OCI-LY1 (cell line): Measurements from ENCODE around the gene ABHD18.
"Not testable (repeated sequence)": the region's sequence is repeated elsewhere in the genome, so short reads cannot be mapped to it uniquely, and the experiment has no call there.

Experiments used
- EZH2 ChIP-seq: fragments of 200-600 bp; sonication (generic), shearing (Covaris generic); IDR thresholded peaks from 2 replicates; pipeline ENCODE4 v1.8.0; 2017; ENCODE audit warnings: borderline replicate concordance, mixed run types, mild to moderate bottlenecking, antibody characterized with exemption, low read length, moderate library complexity, mixed read lengths
- TF ChIP-seq, protein P1 (sequence below): fragments of 200-600 bp; sonication (generic), shearing (Covaris generic); IDR thresholded peaks from 2 replicates; pipeline ENCODE4 v1.5.1; 2017; ENCODE audit warnings: mild to moderate bottlenecking, antibody characterized with exemption, low read length, moderate library complexity, mixed read lengths

DNA sequence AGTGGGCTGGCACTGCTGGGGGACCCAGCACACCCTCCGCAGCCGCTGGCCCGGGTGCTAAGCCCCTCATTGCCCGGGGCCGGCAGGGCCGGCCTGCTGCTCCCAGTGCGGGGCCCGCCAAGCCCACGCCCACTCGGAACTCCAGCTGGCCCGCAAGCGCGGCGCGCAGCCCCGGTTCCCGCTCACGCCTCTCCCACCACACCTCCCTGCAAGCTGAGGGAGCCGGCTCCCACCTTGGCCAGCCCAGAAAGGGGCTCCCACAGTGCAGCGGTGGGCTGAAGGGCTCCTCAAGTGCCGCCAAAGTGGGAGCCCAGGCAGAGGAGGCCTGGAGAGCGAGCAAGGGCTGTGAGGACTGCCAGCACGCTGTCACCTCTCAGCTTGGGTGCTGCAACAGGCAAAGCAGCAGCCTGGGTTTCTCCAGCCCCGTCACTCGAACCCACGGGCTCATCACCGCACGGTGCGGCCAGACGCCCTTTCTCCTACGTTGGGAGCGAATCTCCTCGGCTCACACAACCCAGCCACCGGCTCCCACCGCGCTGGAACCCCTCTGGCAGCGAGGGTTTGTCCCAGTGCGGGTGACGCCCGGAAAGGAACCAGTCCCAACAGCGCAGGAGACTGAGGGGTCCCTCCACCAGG lies 662 bp upstream of the ABHD18 start:
- TF ChIP-seq, protein P1, sequence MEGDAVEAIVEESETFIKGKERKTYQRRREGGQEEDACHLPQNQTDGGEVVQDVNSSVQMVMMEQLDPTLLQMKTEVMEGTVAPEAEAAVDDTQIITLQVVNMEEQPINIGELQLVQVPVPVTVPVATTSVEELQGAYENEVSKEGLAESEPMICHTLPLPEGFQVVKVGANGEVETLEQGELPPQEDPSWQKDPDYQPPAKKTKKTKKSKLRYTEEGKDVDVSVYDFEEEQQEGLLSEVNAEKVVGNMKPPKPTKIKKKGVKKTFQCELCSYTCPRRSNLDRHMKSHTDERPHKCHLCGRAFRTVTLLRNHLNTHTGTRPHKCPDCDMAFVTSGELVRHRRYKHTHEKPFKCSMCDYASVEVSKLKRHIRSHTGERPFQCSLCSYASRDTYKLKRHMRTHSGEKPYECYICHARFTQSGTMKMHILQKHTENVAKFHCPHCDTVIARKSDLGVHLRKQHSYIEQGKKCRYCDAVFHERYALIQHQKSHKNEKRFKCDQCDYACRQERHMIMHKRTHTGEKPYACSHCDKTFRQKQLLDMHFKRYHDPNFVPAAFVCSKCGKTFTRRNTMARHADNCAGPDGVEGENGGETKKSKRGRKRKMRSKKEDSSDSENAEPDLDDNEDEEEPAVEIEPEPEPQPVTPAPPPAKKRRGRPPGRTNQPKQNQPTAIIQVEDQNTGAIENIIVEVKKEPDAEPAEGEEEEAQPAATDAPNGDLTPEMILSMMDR, result not testable (repeated sequence)
- not testable (repeated sequence) for TF ChIP-seq EZH2
